Fibroblast of the aortic adventitia (primary cell): ENCODE data around the gene TRHDE. TPM values are rescaled to one million over a fixed set of nuclear protein-coding genes. Genes with fewer than 3 reads are reported as not detected.

ENCODE experiments used
- DNase-seq: peaks from one replicate; pipeline ENCODE4 v3.0.0-alpha.2; 2010; ENCODE audit warnings: low read depth
- H3K4me3 ChIP-seq: 2 replicates; pipeline ENCODE4 v1.5.1; 2011; ENCODE audit warnings: low read depth, mild to moderate bottlenecking, control low read depth, low read length, moderate library complexity
- CTCF ChIP-seq: IDR thresholded peaks from 2 replicates; pipeline ENCODE4 v1.5.1; 2011; ENCODE audit warnings: mild to moderate bottlenecking, low read length, control low read depth, inconsistent platforms; ENCODE audit not compliant: insufficient read depth
- total RNA-seq: library from RNA; depleted of rRNA; stranded (reverse); fragments of >200 nt; gene quantifications from 2 replicates; pipeline ENCODE4 v1.2.3, GENCODE V29; 2012; ENCODE audit warnings: low replicate concordance

Gene TRHDE
- total RNA-seq, 1 donor = 10.0 TPM

DNA sequence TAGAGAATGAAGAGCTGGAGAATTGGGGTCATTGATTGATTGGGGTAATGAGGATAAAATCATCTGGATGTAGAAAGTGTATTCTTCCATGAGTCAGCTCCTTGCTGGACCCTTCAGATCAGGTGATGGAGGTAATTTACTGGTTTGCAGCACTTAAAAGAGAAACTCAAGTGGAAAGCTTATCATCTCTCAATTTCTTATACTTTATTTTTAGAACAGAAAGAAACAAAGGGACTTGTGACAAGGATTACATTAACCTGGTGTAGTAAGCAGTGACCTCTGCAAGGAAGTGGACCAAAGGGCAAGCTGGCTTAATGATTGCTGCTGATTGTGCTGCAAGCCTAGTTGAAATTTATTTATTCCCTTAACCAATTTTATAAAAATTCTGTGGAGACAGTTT, 405.0 kb downstream of the TRHDE start:
- DNase-seq = no peak
- no peak overlapping the region for H3K4me3 ChIP-seq
- TF ChIP-seq CTCF = no peak

GRCh38 chr12:72677846-72678245, 405.7 kb downstream of the TRHDE start:
- no peak for TF ChIP-seq CTCF
- no peak overlapping the region for H3K4me3 ChIP-seq
- DNase-seq = no peak

DNA sequence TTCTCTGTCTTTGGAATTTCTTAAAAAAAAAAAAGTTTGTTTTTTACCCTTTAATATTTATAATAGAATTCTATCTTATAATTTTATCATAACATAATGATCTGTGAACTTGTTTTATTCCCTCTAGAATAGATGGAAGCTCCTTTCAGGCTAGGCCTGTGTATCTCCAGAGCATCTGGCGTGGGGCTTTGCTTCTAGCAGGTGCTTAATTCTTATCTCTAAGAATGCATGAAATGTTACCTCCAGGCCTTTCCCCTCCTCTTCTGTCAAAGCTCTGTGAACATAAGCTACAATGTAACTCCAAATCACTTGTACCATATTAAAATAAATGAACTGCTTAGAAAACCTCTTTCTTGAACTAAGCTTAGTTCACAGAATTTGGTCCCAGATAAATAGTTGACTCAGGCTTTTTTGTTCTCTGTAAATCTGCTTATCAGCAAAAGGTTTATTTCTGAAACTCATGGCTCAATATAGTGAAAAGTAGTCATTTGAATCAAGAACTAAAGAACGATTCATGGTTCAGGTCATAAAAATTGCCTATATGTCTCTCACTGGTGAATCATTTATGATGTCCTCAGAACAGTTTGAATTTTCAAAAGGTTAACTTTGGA, 407.1 kb downstream of the TRHDE start:
- DNase-seq = no peak
- TF ChIP-seq CTCF = no peak

DNA sequence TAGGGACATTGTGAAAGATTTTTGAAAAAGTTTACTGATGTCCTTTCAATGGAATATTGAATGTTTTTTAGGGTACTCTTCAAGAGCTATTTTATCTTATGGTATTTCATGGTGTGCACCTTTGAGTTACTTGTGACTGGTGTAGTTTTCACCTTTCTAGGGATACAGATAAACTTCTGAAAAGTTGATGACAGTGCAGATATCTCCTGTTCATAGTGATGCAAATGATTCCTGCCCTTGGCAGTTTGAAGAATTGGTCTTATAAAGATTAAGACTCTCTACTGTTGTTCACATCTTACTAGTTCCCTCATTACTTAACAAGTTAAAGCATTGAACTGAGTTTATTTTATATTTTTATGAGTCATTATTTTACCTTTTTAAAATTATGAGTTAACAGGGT, 408.9 kb downstream of the TRHDE start:
- TF ChIP-seq CTCF = no peak
- H3K4me3 ChIP-seq = no peak overlapping the region
- DNase-seq = no peak

More for the DNA sequence above, 407.1 kb downstream of the TRHDE start:
- H3K4me3 ChIP-seq = no peak overlapping the region

- DNase-seq = no peak
- TF ChIP-seq CTCF = no peak
- no peak overlapping the region for H3K4me3 ChIP-seq
These were observed 412.3 kb downstream of the TRHDE start for GRCh38 chr12:72684491-72684890.

GRCh38 chr12:72692338-72692737, 420.2 kb downstream of the TRHDE start:
- no peak for TF ChIP-seq CTCF
- DNase-seq = no peak
- H3K4me3 ChIP-seq = no peak overlapping the region

DNA sequence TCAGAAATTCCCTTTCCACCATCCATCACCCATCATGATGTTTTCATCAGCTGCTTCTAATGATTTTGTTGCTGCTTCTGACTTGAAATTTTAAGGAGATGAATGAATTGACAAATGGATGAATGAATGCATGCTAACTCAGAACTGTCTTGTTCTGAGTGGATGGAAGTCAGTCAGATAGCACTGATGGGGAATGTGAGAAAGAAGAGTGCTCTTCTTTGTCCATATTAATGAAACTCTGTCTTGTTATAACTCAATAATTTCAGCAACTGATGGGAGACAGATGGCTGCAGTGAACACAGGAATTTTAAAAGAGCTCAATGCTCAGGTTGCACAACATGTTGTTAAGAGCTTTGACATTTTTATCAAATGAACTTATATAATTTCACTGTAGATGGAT, 422.0 kb downstream of the TRHDE start:
- H3K4me3 ChIP-seq = no peak overlapping the region
- DNase-seq = no peak
- TF ChIP-seq CTCF = no peak
